Ishikawa (cell line): Measurements from ENCODE around the gene TUB.

Experiments used
- CREB1 ChIP-seq: IDR thresholded peaks from 2 replicates; pipeline ENCODE4 v1.6.1; 2012; ENCODE audit warnings: low read depth
- EGR1 ChIP-seq: IDR thresholded peaks from 2 replicates; pipeline ENCODE4 v1.6.1; 2012
- EP300 ChIP-seq: IDR thresholded peaks from 2 replicates; pipeline ENCODE4 v1.6.1; 2012; ENCODE audit warnings: borderline replicate concordance
- RAD21 ChIP-seq: IDR thresholded peaks from 2 replicates; pipeline ENCODE4 v1.6.1; 2012; ENCODE audit warnings: low read depth
- TAF1 ChIP-seq: IDR thresholded peaks from 2 replicates; pipeline ENCODE4 v1.6.1; 2012; ENCODE audit warnings: low read depth, mild to moderate bottlenecking
- TCF12 ChIP-seq: IDR thresholded peaks from 2 replicates; pipeline ENCODE4 v1.6.1; 2012; ENCODE audit warnings: low read depth
- TEAD4 ChIP-seq: IDR thresholded peaks from 2 replicates; pipeline ENCODE4 v1.6.1; 2012
- TF ChIP-seq, protein P1 (sequence below): IDR thresholded peaks from 2 replicates; pipeline ENCODE4 v1.6.1; 2012; ENCODE audit warnings: low read depth, mild to moderate bottlenecking

DNA sequence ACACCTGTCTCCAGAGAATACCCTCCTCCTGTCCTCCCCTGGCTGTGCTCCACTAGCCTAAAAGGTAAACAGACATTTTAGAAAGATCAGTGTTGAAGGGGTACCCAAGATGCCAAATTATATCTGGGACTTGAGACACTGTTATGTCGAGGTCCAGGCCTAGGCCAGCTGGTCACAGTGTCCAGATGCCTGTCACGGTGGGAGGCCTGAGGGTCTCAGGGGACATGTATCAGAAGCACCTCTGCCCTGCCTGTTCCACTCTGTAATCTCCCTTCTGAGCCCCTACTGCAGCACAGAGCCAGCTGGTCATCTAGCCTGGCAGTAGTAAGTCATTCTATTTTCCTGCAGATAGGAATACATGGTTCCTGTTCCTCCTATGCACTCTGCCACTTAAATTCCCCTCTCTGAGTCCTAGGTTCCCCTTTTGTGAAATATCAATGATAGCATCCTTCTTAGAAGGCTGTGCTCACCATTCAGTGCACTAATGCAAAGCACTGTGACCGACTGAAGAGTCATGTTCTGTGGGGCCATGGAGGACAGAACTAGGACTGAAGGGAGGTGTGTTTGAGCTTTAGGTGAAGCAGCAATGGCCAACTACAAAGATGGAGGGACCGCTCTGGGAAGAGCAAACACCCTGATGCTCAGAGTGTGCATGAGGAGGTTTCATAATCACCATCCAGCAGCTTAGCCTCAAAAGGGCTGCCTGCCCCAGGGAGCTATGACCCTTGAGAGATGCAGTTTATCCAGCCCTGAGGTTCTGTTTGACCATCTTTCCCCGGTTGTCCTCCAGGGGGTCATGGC lies 44.8 kb upstream of the TUB start:
- TF ChIP-seq TEAD4 (no peak), EP300 (no peak), CREB1 (no peak), RAD21 (no peak), TCF12 (no peak), TAF1 (no peak), EGR1 (no peak)
- TF ChIP-seq, protein P1, sequence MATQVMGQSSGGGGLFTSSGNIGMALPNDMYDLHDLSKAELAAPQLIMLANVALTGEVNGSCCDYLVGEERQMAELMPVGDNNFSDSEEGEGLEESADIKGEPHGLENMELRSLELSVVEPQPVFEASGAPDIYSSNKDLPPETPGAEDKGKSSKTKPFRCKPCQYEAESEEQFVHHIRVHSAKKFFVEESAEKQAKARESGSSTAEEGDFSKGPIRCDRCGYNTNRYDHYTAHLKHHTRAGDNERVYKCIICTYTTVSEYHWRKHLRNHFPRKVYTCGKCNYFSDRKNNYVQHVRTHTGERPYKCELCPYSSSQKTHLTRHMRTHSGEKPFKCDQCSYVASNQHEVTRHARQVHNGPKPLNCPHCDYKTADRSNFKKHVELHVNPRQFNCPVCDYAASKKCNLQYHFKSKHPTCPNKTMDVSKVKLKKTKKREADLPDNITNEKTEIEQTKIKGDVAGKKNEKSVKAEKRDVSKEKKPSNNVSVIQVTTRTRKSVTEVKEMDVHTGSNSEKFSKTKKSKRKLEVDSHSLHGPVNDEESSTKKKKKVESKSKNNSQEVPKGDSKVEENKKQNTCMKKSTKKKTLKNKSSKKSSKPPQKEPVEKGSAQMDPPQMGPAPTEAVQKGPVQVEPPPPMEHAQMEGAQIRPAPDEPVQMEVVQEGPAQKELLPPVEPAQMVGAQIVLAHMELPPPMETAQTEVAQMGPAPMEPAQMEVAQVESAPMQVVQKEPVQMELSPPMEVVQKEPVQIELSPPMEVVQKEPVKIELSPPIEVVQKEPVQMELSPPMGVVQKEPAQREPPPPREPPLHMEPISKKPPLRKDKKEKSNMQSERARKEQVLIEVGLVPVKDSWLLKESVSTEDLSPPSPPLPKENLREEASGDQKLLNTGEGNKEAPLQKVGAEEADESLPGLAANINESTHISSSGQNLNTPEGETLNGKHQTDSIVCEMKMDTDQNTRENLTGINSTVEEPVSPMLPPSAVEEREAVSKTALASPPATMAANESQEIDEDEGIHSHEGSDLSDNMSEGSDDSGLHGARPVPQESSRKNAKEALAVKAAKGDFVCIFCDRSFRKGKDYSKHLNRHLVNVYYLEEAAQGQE, result no peak
